ENCODE results near the gene NUDC.

DNA sequence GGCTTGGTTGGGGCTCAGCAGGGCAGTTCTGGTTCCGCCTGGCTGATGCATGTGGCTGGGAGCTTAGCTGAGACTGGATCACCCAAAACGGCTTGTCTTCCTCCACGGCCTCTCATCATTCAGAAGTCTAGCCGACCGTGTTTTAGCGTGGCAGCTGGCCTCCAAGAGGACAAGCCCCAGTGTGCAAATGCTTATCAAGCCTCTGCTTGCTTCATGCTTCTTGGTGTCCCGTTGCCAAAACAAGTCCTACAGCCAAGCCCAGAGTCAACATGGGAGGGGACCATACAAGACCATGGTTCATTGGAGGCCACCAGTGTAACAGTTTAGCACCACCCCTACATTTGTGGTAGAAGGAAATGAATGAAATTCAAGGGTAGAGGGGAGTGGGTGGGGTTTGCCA is 49.3 kb downstream of the NUDC start:
- TF ChIP-seq CTCF (IDR thresholded peaks at IDR 0.05 in 8 of 11, conservative IDR thresholded peaks at IDR 0.05 in 3 of 11) (no peak), POLR2A (IDR thresholded peaks at IDR 0.05) (no peak)
